ENCODE measurements around the gene FMN2. TPM values are rescaled to one million over a fixed set of nuclear protein-coding genes. Genes with fewer than 3 reads are reported as not detected.

Gene FMN2
- total RNA-seq, 1 donor from 2014 or later, result 0.38 TPM

DNA sequence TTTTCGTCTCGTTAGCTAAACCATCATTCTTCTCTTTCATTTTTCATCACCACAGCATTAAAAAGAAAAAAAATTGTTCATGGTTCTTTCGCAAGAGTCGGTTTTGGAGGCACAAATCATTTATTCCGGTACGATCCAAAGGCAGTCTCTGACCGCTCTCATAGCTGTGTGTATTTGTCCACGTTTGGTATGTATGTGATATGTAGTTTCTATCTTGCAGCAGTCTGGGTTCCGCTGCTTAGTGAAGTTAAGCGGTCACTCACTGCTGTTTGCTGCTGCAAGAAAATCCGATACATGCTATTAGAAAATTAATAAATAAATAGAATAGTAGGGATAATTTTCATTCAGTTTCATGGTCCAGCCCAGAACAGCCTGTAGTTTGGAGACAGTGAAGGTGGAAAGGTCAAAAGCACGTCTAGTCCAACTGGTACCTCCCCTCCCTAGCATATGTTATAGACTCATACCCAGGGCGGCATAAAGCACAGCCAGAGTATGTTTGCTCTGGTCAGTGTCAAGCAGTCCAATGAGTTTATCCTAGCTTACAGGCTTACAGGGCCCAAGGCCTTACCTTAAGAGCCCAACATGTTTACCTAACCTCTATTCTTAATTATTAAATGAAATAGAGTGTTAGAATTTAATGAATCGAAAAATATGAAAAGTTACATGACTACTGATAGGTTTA, 2.5 kb downstream of the FMN2 start:
- intact Hi-C loops (cut with DNase I), result no loop called here

DNA sequence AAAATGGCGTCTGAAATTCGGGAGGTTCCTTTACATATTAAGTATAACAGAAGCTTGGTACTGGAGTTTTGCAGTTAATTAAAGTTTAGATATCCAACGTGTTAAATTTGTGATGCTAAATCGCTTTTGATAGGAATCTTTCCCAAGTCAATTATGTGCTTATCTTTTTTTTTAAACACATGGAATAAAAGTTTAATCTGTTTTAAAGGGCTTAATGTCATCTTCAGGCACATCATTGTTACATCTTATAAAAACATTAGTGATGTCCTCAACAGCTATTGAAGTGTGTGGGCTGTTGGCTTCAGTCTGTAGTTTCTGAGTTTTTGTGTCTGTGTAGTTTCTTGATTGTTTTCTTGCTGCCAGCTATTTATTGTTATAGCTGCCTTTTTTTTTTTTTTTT, 5.3 kb downstream of the FMN2 start:
- no peak for DNase-seq (ENCODE audit: low spot score)
- intact Hi-C loops (cut with DNase I), result no loop called here

More for the DNA sequence above, 2.5 kb downstream of the FMN2 start:
- DNase-seq (ENCODE audit: low spot score), result no peak

DNA sequence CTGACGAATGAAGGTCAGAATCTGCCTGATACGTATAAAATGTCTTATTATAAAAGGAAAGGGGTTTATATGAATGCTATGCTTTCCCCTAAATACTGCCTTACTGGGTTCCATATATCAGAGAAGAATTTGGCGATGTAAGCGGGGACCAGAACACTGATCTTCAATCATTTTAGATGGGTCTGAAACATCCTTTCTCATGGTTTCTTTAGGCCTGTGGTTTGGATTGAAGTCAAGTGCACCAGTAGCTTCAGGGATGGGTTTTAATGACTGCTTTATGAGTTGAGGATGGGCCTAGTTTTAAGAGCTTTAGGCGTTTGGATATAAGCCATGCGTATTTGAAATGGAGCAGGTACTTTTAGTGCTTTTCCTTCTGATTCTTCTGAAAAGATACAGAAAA, 6.9 kb downstream of the FMN2 start:
- no peak for DNase-seq (ENCODE audit: low spot score)
- intact Hi-C loops (cut with DNase I), result no loop called here

DNA sequence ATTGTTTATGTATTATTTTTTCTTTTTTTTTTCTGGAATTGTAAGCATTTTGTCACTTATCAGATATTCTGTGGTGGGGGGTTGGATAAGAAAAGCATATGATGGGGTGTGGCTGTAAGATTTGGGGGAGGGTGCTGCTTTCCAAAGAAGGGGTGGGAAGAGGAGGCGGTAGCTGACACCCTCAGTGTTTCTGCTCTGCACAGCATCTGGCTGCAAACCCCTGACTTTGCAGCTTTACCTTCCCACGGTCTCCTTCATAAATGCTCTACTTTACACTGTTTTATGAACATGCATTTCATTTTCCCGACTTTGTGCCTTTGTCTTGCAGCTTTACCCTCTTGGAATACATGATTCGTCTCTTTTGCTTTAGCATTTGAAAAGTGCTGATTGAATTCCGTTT, 7.6 kb downstream of the FMN2 start:
- DNase-seq (ENCODE audit: low spot score), result no peak
- intact Hi-C loops (cut with DNase I), result no loop called here

GRCh38 chr1:240099748-240100147, 8.1 kb downstream of the FMN2 start:
- DNase-seq (ENCODE audit: low spot score), result no peak
- intact Hi-C loops (cut with DNase I), result no loop called here

- DNase-seq (ENCODE audit: low spot score), result no peak
- intact Hi-C loops (cut with DNase I), result no loop called here
Observed at GRCh38 chr1:240100371-240100934, 8.8 kb downstream of the FMN2 start.

- intact Hi-C loops (cut with DNase I), result no loop called here
- no peak for DNase-seq (ENCODE audit: low spot score)
Observed at GRCh38 chr1:240101306-240101705, 9.6 kb downstream of the FMN2 start.

DNA sequence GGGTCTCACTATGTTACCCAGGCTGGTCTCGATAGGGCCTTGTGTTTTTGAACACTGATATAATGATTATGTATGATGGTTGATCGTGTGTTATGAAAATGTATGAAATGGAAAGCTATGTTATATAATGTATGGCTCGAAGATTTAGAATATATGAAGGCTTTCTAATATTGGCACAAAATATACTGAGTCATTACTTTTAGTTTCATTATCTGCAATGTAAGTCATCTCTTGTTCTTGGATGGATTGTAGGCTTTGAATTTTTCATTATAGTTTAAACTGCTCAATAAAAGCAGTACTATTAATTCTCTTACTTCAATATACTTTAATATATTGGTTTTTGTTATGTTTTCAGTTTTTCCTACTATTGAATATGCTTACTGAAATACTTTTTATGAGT, 10.1 kb downstream of the FMN2 start:
- DNase-seq (ENCODE audit: low spot score), result no peak
- intact Hi-C loops (cut with DNase I), result no loop called here

- no peak for DNase-seq (ENCODE audit: low spot score)
- intact Hi-C loops (cut with DNase I), result no loop called here
Observed at GRCh38 chr1:240104672-240105071, 13.0 kb downstream of the FMN2 start.

GRCh38 chr1:240107058-240107684, 15.5 kb downstream of the FMN2 start:
- no peak for DNase-seq (ENCODE audit: low spot score)
- intact Hi-C loops (cut with DNase I), result no loop called here

GRCh38 chr1:240109130-240109529, 17.4 kb downstream of the FMN2 start:
- DNase-seq (ENCODE audit: low spot score), result no peak
- intact Hi-C loops (cut with DNase I), result no loop called here

DNA sequence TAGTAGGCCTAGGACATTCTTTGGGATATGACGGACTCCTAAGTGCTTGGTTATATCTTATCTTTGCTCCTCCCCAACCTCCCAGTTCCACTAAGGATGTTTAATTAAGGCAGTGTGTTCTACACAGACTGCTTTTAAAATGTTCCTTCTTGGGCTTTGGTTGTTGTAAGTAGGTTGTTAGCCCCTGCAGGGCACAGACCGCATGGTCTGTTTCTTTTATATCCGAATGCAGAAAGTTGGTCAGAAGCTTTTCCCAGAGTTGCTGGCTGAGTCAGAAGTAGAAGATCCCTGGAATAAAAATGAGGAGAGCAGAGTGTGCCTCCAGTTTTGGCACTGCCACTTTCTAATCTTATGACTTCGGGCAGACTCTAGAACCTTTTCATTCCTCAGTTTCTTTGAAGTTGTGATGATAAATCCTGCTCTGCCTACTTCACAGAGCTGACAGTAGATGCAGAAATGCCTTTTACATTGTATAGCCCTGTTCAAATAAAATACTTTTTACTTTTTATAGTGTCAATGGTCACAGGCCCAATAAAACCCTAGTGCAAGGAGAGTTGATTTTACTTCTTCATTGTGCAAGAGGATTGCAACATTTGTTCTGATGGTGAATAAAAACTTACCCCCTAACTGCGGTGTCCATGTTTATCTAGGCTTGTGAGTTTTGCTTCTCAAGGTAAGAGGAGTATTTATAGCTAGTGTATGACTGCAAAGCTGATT, 18.4 kb downstream of the FMN2 start:
- no peak for DNase-seq (ENCODE audit: low spot score)
- intact Hi-C loops (cut with DNase I), result no loop called here

GRCh38 chr1:240111558-240111957, 19.9 kb downstream of the FMN2 start:
- no peak for DNase-seq (ENCODE audit: low spot score)
- intact Hi-C loops (cut with DNase I), result no loop called here

DNA sequence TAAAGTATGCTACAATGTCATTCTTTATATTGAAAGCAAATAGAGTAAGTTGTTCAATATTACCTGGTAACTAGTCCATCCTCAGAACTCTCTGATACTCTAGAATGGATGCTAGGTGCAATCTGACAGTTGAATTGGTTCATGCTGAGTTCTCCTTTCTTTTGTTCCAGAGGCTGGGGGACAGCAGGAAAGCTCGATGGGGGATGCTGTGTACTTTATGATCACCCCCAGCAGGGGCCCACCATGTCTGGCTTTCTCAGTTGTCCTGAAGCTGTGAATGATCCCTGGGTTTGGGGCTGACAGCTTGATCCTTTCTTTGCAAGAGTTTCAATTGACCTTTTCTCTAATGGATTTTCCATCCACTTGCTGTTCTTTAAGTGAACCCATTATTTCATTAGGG, 22.5 kb downstream of the FMN2 start:
- intact Hi-C loops (cut with DNase I), result no loop called here
- DNase-seq (ENCODE audit: low spot score), result no peak

DNA sequence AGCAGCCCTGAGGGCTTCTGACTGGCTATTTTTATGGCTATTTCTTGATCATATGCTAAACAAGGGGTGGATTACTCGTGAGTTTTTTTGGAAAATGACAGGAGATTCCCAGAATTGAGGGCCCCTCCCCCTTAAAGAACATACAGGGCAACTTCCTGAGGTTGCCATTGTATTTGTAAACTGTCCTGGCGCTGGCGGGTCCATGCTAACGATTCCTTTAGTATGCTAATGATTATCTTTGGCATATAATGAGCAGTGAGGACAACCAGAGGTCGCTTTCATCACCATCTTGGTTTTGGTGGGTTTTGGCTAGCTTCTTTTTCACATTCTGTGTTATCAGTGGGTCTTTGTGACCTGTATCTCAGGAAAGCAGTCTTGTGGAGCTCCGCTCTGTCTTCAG, 24.1 kb downstream of the FMN2 start:
- intact Hi-C loops (cut with DNase I), result no loop called here
- no peak for DNase-seq (ENCODE audit: low spot score)

GRCh38 chr1:240116831-240117769, 25.4 kb downstream of the FMN2 start:
- intact Hi-C loops (cut with DNase I), result no loop called here
- DNase-seq (ENCODE audit: low spot score), result no peak

DNA sequence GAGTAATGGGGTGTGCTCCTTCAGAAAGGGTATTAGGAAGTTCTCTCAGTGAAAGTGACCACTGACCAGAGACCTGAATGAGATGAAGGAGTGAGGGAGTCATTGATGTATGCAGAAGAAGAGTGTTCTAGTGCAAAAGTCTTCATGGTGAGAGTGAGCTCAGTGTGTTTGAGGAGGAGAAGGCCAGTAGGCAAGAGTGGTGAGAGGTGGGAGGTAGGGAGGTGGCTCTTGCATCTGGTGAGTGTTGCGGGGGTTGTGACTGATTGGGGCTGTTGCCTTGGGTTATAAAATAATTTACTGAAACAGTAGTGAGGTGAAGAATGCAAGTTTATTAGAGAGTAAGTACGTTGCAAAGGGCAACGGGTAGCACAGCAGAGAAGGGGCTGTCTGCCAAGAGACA, 26.2 kb downstream of the FMN2 start:
- intact Hi-C loops (cut with DNase I), result no loop called here
- DNase-seq (ENCODE audit: low spot score), result no peak

DNA sequence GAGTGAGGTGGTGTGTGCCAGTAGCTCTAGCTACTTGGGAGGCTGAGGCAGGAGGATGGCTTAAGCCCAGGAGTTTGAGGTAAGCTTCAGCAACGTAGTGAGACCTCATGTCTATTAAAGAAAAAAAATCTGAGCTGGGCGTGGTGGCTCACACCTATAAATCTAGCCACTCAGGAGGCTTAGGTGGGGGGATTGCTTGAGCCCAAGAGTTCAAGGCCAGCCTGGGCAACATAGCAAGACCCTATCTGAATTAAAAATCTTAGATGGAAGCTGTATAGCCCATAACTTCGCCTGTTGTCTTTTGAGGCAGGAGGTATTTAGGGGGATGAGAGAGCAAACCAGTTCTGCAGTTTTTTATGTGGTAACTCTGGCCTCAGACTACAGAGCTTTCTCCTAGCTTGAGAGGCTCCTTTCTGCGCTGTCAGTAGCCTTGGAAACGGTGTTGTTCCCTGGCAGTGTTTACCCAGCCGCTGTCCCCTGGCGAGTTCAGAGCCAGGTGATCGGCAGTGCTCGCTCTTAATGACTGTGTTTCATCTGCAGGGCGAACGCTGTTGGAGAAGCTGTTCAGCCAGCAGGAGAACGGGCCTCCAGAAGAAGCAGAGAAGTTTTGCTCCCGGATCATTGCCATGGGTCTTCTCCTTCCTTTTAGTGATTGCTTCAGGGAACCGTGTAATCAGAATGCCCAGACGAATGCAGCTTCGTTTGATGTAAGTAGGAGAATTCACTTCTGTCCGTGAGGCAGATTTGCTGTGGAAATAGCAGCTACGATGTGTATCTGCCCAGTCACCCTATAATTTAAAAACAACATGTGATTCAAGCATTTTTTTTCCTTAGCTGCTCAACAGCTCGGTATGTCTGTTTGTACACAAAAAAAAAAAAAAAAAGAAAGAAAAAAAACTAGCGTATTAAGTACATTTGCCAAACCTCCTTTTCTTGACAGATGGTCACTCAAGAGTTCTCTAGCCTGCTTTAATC, 31.2 kb downstream of the FMN2 start:
- intact Hi-C loops (cut with DNase I), result no loop called here
- no peak for DNase-seq (ENCODE audit: low spot score)

DNA sequence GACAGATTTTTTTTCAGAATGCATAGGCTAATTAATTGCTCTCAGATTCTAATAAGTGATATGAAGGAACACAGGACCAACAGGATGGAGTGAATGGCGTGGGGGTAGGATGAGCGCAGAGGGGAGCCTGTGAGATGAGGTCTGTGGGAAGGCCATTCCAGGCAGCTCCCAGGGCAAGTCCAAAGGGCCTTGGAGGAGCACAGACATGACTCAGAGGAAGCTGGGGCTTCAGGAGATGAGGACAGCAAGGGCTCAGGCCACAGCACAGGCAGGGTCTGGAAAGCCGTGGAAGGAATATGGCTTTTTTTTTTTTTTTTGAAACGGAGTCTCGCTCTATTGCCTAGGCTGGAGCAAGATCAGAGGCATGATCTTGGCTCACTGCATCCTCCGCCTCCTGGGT, 35.1 kb downstream of the FMN2 start:
- intact Hi-C loops (cut with DNase I), result no loop called here
- no peak for DNase-seq (ENCODE audit: low spot score)
